MM.1S (cell line): ENCODE measurements around the gene SAFB.
A peak's percentile ranks its signal among the peaks of the same experiment; 100 is the strongest.

Source experiments
- DNase-seq: peaks from one replicate; pipeline ENCODE4 v3.0.0-alpha.2; 2015
- H2AFZ ChIP-seq: fragments of 300-600 bp; sonication (generic); 2 replicates; pipeline ENCODE4 v1.6.0; 2016; ENCODE audit warnings: antibody characterized with exemption, low read length
- H3F3A ChIP-seq: fragments of 300-600 bp; sonication (generic); 2 replicates; pipeline ENCODE4 v1.6.1; 2016; ENCODE audit warnings: mild to moderate bottlenecking, antibody characterized with exemption, low read length, moderate library complexity, mixed read lengths; ENCODE audit not compliant: insufficient read depth
- H3K27ac ChIP-seq: fragments of 300-600 bp; sonication (generic); 2 replicates; pipeline ENCODE4 v1.5.1; 2016; ENCODE audit warnings: mild to moderate bottlenecking, low read length
- H3K27me3 ChIP-seq: fragments of 300-600 bp; sonication (generic); replicated peaks from 2 replicates; pipeline ENCODE4 v1.6.0; 2016; ENCODE audit warnings: low read length; ENCODE audit not compliant: insufficient read depth
- H3K36me3 ChIP-seq: fragments of 300-600 bp; sonication (generic); replicated peaks from 2 replicates; pipeline ENCODE4 v1.6.1; 2016; ENCODE audit warnings: mild to moderate bottlenecking, low read length, mixed read lengths; ENCODE audit not compliant: insufficient read depth
- H3K4me1 ChIP-seq: fragments of 300-600 bp; sonication (generic); 2 replicates; pipeline ENCODE4 v1.6.1; 2016; ENCODE audit warnings: low read length, mixed read lengths
- H3K4me2 ChIP-seq: fragments of 300-600 bp; sonication (generic); 2 replicates; pipeline ENCODE4 v1.6.0; 2016; ENCODE audit warnings: low read depth, low read length
- H3K4me3 ChIP-seq: fragments of 300-600 bp; sonication (generic); 2 replicates; pipeline ENCODE4 v1.5.1; 2016; ENCODE audit warnings: low read length, mixed read lengths
- H3K79me2 ChIP-seq: fragments of 300-600 bp; sonication (generic); 2 replicates; pipeline ENCODE4 v1.6.1; 2016; ENCODE audit warnings: mixed run types, low read length, mixed read lengths
- H3K9ac ChIP-seq: fragments of 300-600 bp; sonication (generic); 2 replicates; pipeline ENCODE4 v1.6.1; 2016; ENCODE audit warnings: low read length, mixed read lengths
- H3K9me2 ChIP-seq: fragments of 300-600 bp; sonication (generic); replicated peaks from 2 replicates; pipeline ENCODE4 v1.6.1; 2016; ENCODE audit warnings: mild to moderate bottlenecking, low read length, mixed read lengths; ENCODE audit not compliant: insufficient read depth
- H3K9me3 ChIP-seq: fragments of 300-600 bp; sonication (generic); replicated peaks from 2 replicates; pipeline ENCODE4 v1.6.1; 2016; ENCODE audit warnings: mild to moderate bottlenecking, low read length, mixed read lengths; ENCODE audit not compliant: insufficient read depth
- H4K20me1 ChIP-seq: fragments of 300-600 bp; sonication (generic); 2 replicates; pipeline ENCODE4 v1.6.1; 2016; ENCODE audit warnings: mild to moderate bottlenecking, low read length, moderate library complexity, mixed read lengths; ENCODE audit not compliant: insufficient read depth
- EZH2 ChIP-seq: fragments of 300-600 bp; sonication (generic); optimal IDR thresholded peaks from 2 replicates; pipeline ENCODE3; 2017; ENCODE audit warnings: low read depth, mild to moderate bottlenecking, antibody characterized with exemption, low read length, mixed read lengths
- EZH2phosphoT487 ChIP-seq: fragments of 300-600 bp; sonication (generic); IDR thresholded peaks from 2 replicates; pipeline ENCODE4 v1.6.1; 2018; ENCODE audit warnings: antibody characterized with exemption, low read length
- TF ChIP-seq, protein P1 (sequence below): fragments of 300-600 bp; sonication (generic); IDR thresholded peaks from 2 replicates; pipeline ENCODE4 v1.5.1; 2016; ENCODE audit warnings: antibody characterized with exemption, low read length, mixed read lengths

The SAFB gene

DNA sequence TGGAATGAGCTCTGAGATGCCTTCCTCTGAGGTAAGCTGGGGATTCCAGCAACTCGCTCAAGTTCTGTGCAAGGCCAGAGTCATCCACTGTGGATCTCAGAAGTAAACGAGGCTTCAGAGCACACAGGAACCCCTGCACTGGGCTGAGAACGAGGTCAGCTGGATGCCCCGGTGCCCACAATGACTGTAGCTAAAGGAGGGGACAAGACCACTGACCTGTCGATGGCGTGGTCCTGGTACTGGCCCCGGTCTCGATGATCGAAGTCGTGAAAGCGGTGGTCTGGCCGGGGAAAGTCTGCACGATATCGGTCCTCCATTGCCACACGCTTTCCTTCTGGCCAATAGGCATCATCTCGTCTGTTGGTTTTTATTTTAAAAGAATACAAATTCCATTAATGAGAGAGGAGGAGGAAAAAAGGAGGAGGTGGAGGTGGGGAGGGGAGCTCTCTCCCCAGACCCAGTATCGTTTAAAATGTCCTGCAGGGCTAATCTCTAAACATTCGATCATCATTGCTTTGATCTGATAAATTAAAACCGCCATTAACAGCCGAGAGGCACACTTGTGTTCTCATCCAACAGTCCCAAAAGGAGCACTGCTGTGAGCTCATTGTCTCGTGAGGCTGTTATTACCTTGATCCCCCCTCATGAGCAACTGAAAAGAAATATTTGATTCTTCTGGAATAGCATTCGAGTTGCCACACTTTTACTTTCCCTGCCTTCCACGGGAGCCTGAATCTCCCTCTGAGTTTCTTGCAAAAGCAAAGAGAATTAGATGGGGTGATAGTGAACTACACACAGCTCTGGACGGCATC lies 30.1 kb upstream of the SAFB start:
- Histone ChIP-seq H4K20me1 (no peaks in the 10 kb centered on the region), H3F3A (no peaks in the 10 kb centered on the region), H3K27me3 (no peaks in the 10 kb centered on the region), H3K4me3 (no peak overlapping the region), H3K4me2 (no peak overlapping the region), H3K27ac (no peak overlapping the region), H3K9me3 (no peaks in the 10 kb centered on the region), H3K9me2 (no peaks in the 10 kb centered on the region), H2AFZ (no peak overlapping the region), H3K9ac (no peak overlapping the region), H3K36me3 (peaks cover 49% of the 10 kb centered on the region), H3K79me2 (peaks cover 11% of the 10 kb centered on the region; the same call in 1 of the 2 replicates), H3K4me1 (no peaks in the 10 kb centered on the region)
- no peak for TF ChIP-seq EZH2phosphoT487
- TF ChIP-seq, protein P1, sequence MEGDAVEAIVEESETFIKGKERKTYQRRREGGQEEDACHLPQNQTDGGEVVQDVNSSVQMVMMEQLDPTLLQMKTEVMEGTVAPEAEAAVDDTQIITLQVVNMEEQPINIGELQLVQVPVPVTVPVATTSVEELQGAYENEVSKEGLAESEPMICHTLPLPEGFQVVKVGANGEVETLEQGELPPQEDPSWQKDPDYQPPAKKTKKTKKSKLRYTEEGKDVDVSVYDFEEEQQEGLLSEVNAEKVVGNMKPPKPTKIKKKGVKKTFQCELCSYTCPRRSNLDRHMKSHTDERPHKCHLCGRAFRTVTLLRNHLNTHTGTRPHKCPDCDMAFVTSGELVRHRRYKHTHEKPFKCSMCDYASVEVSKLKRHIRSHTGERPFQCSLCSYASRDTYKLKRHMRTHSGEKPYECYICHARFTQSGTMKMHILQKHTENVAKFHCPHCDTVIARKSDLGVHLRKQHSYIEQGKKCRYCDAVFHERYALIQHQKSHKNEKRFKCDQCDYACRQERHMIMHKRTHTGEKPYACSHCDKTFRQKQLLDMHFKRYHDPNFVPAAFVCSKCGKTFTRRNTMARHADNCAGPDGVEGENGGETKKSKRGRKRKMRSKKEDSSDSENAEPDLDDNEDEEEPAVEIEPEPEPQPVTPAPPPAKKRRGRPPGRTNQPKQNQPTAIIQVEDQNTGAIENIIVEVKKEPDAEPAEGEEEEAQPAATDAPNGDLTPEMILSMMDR: no peak
- peak; percentile 5 for DNase-seq

DNA sequence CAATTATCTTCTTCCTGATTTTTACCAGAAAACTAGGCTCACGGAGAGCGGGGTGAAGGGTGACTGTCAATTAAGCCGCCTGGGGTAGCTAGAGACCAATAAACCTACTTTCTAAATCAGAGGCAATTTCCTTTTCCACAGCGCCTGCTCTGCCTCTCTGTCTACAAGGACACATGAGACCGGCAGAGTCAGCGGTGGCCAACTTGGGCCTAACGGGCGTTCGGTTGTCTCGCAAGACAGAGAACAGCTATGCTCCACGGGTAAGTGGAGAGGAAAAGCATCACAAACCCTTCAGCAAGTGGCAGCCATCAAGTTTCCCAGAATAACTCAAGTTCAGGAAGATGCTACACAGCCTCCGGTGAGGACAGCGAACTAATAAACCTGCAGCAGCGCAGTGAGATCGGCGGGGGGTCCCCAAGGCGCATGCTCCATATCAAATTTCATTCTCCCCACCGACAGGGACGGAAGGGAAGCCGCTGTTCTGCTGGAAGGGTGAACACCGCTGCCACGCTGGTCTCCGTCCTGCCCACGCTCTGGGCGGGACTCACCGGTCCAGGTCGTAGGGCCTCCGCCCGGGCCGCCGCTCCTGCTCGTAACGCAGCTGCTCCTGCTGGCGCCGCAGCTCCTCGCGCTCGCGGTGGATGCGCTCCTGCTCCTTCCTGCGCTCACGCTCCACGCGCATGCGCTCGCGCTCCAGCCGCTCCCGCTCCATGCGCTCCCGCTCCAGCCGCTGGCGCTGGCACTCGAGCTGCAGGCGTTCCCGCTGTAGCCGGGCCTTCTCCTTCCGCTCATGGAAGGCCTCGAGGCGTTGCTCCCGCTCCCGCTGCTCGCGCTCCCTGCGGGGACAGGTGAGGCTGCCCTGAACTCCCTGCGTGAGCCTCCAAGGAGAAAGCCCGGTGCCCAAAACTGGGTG lies 29.3 kb upstream of the SAFB start:
- no peaks in the 10 kb centered on the region for H3F3A ChIP-seq
- H3K4me2 ChIP-seq: no peak overlapping the region
- no peak overlapping the region for H2AFZ ChIP-seq
- H3K9me3 ChIP-seq: no peaks in the 10 kb centered on the region
- no peaks in the 10 kb centered on the region for H3K27me3 ChIP-seq
- H3K9me2 ChIP-seq: no peaks in the 10 kb centered on the region
- no peak overlapping the region for H3K4me3 ChIP-seq
- H3K36me3 ChIP-seq: peaks cover 49% of the 10 kb centered on the region
- TF ChIP-seq, protein P1: no peak
- TF ChIP-seq EZH2phosphoT487: no peak
- TF ChIP-seq EZH2: no peak
- no peaks in the 10 kb centered on the region for H4K20me1 ChIP-seq
- DNase-seq: peak; percentile 2
- no peak overlapping the region for H3K27ac ChIP-seq
- H3K4me1 ChIP-seq: no peaks in the 10 kb centered on the region
- no peak overlapping the region for H3K9ac ChIP-seq
- H3K79me2 ChIP-seq: peaks cover 11% of the 10 kb centered on the region; the same call in 1 of the 2 replicates

DNA sequence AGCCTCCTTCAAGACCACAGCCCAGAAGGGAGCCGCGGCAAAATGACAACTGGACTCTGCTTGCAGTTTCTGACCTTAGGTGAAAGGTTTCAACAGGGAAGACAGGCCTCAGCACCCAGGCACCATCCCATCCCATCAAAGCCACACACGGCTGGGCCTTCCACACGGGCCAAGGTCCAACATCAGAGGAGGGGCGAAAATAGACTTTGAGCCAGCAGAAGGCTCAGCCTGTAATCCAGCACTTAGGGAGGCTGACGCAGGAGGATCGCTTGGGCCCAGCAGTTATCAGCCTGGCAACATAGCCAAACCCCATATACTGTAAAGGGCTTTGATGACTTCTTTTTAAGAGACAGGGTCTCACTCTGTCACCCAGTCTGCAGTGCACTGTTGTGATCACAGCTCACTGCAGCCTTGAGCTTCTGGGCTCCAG lies 28.3 kb upstream of the SAFB start:
- DNase-seq: no peak
- no peak overlapping the region for H3K9ac ChIP-seq
- no peaks in the 10 kb centered on the region for H4K20me1 ChIP-seq
- no peak overlapping the region for H3K4me3 ChIP-seq
- H3K4me1 ChIP-seq: no peaks in the 10 kb centered on the region
- H3K4me2 ChIP-seq: no peak overlapping the region
- no peak overlapping the region for H2AFZ ChIP-seq
- TF ChIP-seq EZH2 (no peak), EZH2phosphoT487 (no peak)
- TF ChIP-seq, protein P1: no peak
- H3K27me3 ChIP-seq: no peaks in the 10 kb centered on the region
- no peaks in the 10 kb centered on the region for H3K9me2 ChIP-seq
- H3K36me3 ChIP-seq: peaks cover 52% of the 10 kb centered on the region
- H3K27ac ChIP-seq: no peak overlapping the region
- peaks cover 11% of the 10 kb centered on the region; the same call in 1 of the 2 replicates for H3K79me2 ChIP-seq
- H3K9me3 ChIP-seq: no peaks in the 10 kb centered on the region
- no peaks in the 10 kb centered on the region for H3F3A ChIP-seq
